HepG2 (cell line): ENCODE measurements around the gene NEDD8.

Experiments
- HINFP ChIP-seq: sonication (generic); formaldehyde crosslinking; IDR thresholded peaks from 2 replicates; pipeline ENCODE4 v1.4.0; 2020; ENCODE audit warnings: low read depth, mild to moderate bottlenecking, missing genetic modification reagents
- PLRG1 ChIP-seq: fragments of 450-650 bp; conservative IDR thresholded peaks from 2 replicates; pipeline ENCODE4 v1.6.1; 2016
- POLR2G ChIP-seq: fragments of 200-400 bp; formaldehyde crosslinking; IDR thresholded peaks from 2 replicates; pipeline ENCODE4 v1.6.1; 2018; ENCODE audit warnings: mild to moderate bottlenecking, low read depth, low read length, moderate library complexity
- RBM39 ChIP-seq: fragments of 200-400 bp; formaldehyde crosslinking; IDR thresholded peaks from one replicate; pipeline ENCODE4 v1.6.1; 2018; ENCODE audit warnings: antibody characterized with exemption, mild to moderate bottlenecking, low read depth, low read length; ENCODE audit not compliant: poor library complexity, severe bottlenecking
- SMC3 ChIP-seq: IDR thresholded peaks from 2 replicates; pipeline ENCODE4 v1.6.1; 2011; ENCODE audit warnings: low read length, improper control_type of control experiment
- ZBTB1 ChIP-seq: sonication (generic); formaldehyde crosslinking; IDR thresholded peaks from 2 replicates; pipeline ENCODE4 v1.4.0; 2020; ENCODE audit warnings: missing genetic modification reagents, borderline replicate concordance
- TF ChIP-seq, protein P1 (sequence below): sonication (generic); formaldehyde crosslinking; IDR thresholded peaks from 2 replicates; pipeline ENCODE4 v1.4.0; 2020; ENCODE audit warnings: low read depth, missing genetic modification reagents
- TF ChIP-seq, protein P2 (sequence below): sonication (generic); formaldehyde crosslinking; IDR thresholded peaks from 2 replicates; pipeline ENCODE4 v1.4.0; 2020; ENCODE audit warnings: missing genetic modification reagents, borderline replicate concordance

DNA sequence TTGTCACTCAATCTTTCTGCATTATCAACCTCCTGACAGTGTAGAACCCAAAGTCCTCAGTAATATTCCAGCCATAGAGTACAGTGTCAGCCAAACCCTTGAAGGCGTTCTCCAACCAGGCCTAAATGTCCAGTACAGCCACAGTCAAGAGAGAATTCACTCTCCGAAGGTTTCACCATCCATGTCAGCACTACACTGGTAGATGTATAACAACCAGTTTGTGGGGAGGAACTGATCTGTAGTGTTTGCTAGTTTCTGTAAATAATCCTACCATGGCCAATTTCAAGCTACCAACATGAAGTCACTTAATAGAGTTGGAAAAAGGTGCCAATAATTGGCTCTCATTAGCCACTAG, 15.8 kb downstream of the NEDD8 start:
- no peak for TF ChIP-seq ZBTB1 (CRISPR knock-in tag)
- TF ChIP-seq HINFP (CRISPR knock-in tag), result no peak
- TF ChIP-seq POLR2G, result no peak
- TF ChIP-seq, protein P1, sequence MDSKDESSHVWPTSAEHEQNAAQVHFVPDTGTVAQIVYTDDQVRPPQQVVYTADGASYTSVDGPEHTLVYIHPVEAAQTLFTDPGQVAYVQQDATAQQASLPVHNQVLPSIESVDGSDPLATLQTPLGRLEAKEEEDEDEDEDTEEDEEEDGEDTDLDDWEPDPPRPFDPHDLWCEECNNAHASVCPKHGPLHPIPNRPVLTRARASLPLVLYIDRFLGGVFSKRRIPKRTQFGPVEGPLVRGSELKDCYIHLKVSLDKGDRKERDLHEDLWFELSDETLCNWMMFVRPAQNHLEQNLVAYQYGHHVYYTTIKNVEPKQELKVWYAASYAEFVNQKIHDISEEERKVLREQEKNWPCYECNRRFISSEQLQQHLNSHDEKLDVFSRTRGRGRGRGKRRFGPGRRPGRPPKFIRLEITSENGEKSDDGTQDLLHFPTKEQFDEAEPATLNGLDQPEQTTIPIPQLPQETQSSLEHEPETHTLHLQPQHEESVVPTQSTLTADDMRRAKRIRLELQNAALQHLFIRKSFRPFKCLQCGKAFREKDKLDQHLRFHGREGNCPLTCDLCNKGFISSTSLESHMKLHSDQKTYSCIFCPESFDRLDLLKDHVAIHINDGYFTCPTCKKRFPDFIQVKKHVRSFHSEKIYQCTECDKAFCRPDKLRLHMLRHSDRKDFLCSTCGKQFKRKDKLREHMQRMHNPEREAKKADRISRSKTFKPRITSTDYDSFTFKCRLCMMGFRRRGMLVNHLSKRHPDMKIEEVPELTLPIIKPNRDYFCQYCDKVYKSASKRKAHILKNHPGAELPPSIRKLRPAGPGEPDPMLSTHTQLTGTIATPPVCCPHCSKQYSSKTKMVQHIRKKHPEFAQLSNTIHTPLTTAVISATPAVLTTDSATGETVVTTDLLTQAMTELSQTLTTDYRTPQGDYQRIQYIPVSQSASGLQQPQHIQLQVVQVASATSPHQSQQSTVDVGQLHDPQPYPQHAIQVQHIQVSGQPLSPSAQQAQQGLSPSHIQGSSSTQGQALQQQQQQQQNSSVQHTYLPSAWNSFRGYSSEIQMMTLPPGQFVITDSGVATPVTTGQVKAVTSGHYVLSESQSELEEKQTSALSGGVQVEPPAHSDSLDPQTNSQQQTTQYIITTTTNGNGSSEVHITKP (CRISPR knock-in tag), result no peak
- TF ChIP-seq, protein P2, sequence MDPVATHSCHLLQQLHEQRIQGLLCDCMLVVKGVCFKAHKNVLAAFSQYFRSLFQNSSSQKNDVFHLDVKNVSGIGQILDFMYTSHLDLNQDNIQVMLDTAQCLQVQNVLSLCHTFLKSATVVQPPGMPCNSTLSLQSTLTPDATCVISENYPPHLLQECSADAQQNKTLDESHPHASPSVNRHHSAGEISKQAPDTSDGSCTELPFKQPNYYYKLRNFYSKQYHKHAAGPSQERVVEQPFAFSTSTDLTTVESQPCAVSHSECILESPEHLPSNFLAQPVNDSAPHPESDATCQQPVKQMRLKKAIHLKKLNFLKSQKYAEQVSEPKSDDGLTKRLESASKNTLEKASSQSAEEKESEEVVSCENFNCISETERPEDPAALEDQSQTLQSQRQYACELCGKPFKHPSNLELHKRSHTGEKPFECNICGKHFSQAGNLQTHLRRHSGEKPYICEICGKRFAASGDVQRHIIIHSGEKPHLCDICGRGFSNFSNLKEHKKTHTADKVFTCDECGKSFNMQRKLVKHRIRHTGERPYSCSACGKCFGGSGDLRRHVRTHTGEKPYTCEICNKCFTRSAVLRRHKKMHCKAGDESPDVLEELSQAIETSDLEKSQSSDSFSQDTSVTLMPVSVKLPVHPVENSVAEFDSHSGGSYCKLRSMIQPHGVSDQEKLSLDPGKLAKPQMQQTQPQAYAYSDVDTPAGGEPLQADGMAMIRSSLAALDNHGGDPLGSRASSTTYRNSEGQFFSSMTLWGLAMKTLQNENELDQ, result no peak
- no peak for TF ChIP-seq PLRG1
- TF ChIP-seq RBM39, result no peak
- TF ChIP-seq SMC3, result no peak
